Thoracic aorta (tissue), 2 donors: Measurements from ENCODE around the gene TIMM10B. TPM values are rescaled to one million over a fixed set of nuclear protein-coding genes. Genes with fewer than 3 reads are reported as not detected.
"Not testable (repeated sequence)": the region's sequence is repeated elsewhere in the genome, so short reads cannot be mapped to it uniquely, and the experiment has no call there.

Source experiments
- ATAC-seq: fragments of 150-250 bp; one replicate; pipeline ENCODE4 v1.8.0; 2017; ENCODE audit warnings: low read depth; ENCODE audit not compliant: insufficient number of reproducible peaks, low FRiP score
- DNase-seq: peaks from one replicate; pipeline ENCODE4 v3.0.0-alpha.2; 2020; ENCODE audit warnings: low spot score
- H3K27ac ChIP-seq, 2 donors: fragments of 200-600 bp; sonication (generic); 1 replicate in 1 of 2; 2 replicates in 1 of 2; pipeline ENCODE4 v1.5.1; 2016; ENCODE audit warnings: mild to moderate bottlenecking in 2 of 2, moderate library complexity in 2 of 2
- H3K27me3 ChIP-seq: fragments of 200-600 bp; sonication (generic); replicated peaks from 2 replicates; pipeline ENCODE4 v1.6.0; 2016; ENCODE audit warnings: mild to moderate bottlenecking; ENCODE audit not compliant: insufficient read depth
- H3K36me3 ChIP-seq: fragments of 200-600 bp; sonication (generic); one replicate; pipeline ENCODE4 v1.5.1; 2016
- H3K4me1 ChIP-seq, 2 donors: fragments of 200-600 bp; sonication (generic); 1 replicate in 1 of 2; 2 replicates in 1 of 2; pipeline versions ENCODE4 v1.5.1 to v1.6.0; 2016; ENCODE audit warnings: low read depth in 2 of 2, mild to moderate bottlenecking in 1 of 2; ENCODE audit not compliant: control insufficient read depth in 1 of 2
- H3K4me3 ChIP-seq: fragments of 200-600 bp; sonication (generic); 2 replicates; pipeline ENCODE4 v1.5.1; 2016; ENCODE audit warnings: mild to moderate bottlenecking
- H3K9me3 ChIP-seq: fragments of 200-600 bp; sonication (generic); 2 replicates; pipeline ENCODE4 v1.5.1; 2016
- total RNA-seq, 2 donors: library from RNA; depleted of rRNA; stranded (reverse); fragments of >200 nt; gene quantifications; one replicate each; pipeline versions ENCODE4 v1.1.0 to v1.2.3, GENCODE V29; 2016
- TF ChIP-seq, protein P1 (sequence below): fragments of 200-600 bp; sonication (generic); IDR thresholded peaks from one replicate; pipeline ENCODE4 v1.5.1; 2019; ENCODE audit warnings: antibody characterized with exemption

TIMM10B gene
- total RNA-seq, 2 donors from 2014 or later: 47.7 to 49.9 TPM

DNA sequence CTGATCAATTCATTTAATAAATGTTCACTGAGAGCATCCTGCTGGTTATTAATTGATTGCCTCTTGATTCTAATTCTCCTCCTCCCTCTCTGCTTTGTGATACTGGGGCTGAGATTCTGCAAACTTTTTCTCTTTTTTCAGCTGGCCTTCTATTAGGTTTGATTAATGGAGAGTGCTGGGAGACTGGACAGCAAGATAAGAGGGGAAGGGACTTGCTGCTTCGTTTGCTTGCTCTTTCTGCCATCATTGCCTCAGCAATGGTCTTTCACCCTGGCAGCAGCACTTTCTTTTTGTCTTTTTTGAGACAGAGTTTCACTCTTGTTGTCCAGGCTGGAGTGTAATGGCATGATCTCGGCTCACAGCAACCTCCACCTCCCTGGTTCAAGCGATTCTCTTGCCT is 22.9 kb downstream of the TIMM10B start:
- Histone ChIP-seq H3K27me3 (no peaks in the 10 kb centered on the region), H3K9me3 (no peaks in the 10 kb centered on the region)

DNA sequence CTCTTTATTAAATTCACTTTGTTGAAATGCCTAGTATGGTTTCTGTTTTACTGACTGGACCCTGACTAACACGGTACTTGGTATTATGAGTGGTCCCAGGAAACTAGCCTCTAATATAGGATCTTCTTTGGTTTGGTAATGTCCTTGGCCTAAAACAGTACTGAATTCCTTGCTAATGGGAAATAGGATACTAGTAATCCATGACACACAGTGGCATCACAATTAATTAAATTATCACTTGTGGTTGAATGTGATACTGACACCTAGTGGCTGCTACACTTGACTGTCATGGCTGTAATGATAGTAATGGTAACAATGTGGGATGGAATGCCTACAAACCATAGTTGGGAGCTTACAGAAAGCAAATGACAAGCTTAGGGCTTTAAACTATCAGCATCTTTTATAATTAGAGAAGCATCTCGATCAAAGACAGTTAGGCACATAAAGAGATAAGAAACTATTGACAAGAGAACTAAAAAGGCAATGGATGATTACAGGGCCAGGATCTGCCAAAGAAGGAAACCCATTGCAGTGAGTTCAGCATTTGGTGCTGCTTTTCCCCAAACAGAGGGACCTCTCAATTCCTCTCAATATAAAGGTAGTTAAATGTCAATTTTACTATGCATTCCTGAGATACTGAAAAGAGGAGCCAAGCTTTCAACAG is 24.4 kb downstream of the TIMM10B start:
- no peaks in the 10 kb centered on the region for H3K27me3 ChIP-seq

More for the DNA sequence above, 22.9 kb downstream of the TIMM10B start:
- Histone ChIP-seq H3K4me3 (no peak overlapping the region), H3K36me3 (peaks cover 10% of the 10 kb centered on the region), H3K27ac (no peak overlapping the region), H3K4me1 (peaks cover 0 to 14% of the 10 kb centered on the region in 2 donors)
- DNase-seq: no peak
- ATAC-seq: no peak
- TF ChIP-seq, protein P1, sequence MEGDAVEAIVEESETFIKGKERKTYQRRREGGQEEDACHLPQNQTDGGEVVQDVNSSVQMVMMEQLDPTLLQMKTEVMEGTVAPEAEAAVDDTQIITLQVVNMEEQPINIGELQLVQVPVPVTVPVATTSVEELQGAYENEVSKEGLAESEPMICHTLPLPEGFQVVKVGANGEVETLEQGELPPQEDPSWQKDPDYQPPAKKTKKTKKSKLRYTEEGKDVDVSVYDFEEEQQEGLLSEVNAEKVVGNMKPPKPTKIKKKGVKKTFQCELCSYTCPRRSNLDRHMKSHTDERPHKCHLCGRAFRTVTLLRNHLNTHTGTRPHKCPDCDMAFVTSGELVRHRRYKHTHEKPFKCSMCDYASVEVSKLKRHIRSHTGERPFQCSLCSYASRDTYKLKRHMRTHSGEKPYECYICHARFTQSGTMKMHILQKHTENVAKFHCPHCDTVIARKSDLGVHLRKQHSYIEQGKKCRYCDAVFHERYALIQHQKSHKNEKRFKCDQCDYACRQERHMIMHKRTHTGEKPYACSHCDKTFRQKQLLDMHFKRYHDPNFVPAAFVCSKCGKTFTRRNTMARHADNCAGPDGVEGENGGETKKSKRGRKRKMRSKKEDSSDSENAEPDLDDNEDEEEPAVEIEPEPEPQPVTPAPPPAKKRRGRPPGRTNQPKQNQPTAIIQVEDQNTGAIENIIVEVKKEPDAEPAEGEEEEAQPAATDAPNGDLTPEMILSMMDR: no peak

DNA sequence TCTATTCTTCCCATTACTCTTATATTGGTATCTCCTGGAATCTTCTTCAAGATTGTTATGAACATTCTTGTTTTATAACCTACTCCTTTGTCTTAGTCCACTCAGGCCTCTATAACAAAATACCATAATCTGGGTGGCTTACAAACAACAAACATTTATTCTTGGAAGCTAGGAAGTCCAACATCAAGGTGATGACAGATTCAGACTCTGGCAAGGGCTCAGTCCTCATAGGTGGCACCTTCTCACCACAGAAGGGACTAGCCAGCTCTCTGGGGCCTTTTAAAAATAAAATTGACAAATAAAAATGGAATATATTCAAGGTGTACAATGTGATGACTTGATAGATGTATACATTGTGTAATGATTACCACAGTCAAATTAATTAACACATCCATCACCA is 35.6 kb downstream of the TIMM10B start:
- TF ChIP-seq, protein P1: no peak
- ATAC-seq (no peak), DNase-seq (no peak)
- Histone ChIP-seq H3K36me3 (peaks cover 6% of the 10 kb centered on the region), H3K4me3 (no peak overlapping the region), H3K4me1 (peaks cover 4 to 16% of the 10 kb centered on the region in 2 donors), H3K9me3 (no peaks in the 10 kb centered on the region), H3K27me3 (no peaks in the 10 kb centered on the region), H3K27ac (peak overlapping the region in 1 of 2 donors; percentile 69)

More for the DNA sequence above, 24.4 kb downstream of the TIMM10B start:
- Histone ChIP-seq H3K4me1 (no peaks in the 10 kb centered on the region), H3K4me3 (no peak overlapping the region), H3K9me3 (no peaks in the 10 kb centered on the region), H3K27ac (no peak overlapping the region), H3K36me3 (peaks cover 10% of the 10 kb centered on the region)
- ATAC-seq (no peak), DNase-seq (no peak)
- TF ChIP-seq, protein P1: peak; percentile 64

DNA sequence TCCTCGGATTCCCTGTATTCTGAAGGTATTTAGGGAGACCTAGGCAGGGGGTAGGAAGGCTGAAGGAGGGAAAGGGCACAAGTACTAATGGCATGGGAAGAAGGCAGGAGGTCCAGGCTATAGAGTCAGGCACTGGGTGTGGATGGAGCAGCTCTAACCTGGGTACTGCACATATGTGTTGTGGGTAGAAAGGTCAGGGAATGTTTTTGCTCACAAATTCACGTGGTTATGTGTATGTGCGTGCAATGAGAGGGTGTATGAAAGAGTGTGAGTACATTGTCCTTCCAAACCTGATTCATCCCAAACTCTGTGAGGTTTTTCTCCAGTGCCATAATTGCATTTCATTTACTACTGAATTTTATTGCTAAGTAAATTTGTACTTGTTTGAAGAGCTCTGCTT is 39.0 kb downstream of the TIMM10B start:
- H3K27me3 ChIP-seq: no peaks in the 10 kb centered on the region
- no peak overlapping the region for H3K27ac ChIP-seq
- H3K9me3 ChIP-seq: no peaks in the 10 kb centered on the region
- H3K4me1 ChIP-seq: peaks cover 0 to 8% of the 10 kb centered on the region in 2 donors
- ATAC-seq (no peak), DNase-seq (no peak)
- H3K36me3 ChIP-seq: no peaks in the 10 kb centered on the region
- no peak overlapping the region for H3K4me3 ChIP-seq
- TF ChIP-seq, protein P1: no peak

DNA sequence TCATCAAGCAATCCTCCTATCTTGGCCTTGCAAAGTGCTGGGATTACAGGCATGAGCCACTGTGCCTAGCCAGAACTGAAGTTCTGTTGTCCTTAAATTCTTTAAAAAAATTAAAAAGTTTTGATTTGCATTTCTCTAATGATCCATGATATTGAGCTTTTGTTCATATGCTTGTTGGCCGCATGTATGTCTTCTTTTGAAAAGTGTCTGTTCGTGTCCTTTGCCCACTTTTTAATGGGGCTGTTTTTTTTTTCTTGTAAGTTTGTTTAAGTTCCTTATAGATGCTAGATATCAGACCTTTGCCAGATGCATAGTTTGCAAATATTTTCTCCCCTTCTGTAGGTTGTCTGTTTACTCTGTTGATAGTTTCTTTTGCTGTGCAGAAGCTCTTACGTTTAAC is 40.6 kb downstream of the TIMM10B start:
- H3K27me3 ChIP-seq, H3K36me3 ChIP-seq, H3K9me3 ChIP-seq, H3K27ac ChIP-seq, H3K4me1 ChIP-seq, ATAC-seq, H3K4me3 ChIP-seq, DNase-seq: not testable (repeated sequence)

DNA sequence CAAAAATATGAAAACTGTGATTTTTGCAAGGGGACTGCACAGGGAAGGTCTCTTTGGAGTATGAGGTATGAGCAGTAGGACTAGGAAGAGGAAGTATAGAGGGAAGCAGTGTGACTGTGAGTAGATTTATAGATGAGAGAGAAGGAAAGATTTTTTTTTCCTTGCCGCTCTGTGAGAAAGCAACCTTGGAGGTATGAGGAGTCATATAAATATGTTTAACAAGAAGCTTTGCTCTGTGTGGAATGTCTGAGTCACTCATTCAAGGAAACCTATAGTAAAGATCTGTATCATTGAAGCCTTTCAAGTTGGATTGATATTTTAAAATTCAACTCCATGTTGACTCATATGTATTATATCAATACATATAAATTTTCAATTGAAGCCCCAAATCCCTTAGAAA is 42.0 kb downstream of the TIMM10B start:
- no peak for DNase-seq
- Histone ChIP-seq H3K27me3 (no peaks in the 10 kb centered on the region), H3K4me1 (no peaks in the 10 kb centered on the region), H3K27ac (no peak overlapping the region), H3K36me3 (no peaks in the 10 kb centered on the region), H3K9me3 (no peaks in the 10 kb centered on the region), H3K4me3 (no peak overlapping the region)
- no peak for ATAC-seq
- TF ChIP-seq, protein P1: no peak
